Measurements from ENCODE around the gene SENP7.
"Not testable (repeated sequence)": the region's sequence is repeated elsewhere in the genome, so short reads cannot be mapped to it uniquely, and the experiment has no call there.

Gene SENP7

DNA sequence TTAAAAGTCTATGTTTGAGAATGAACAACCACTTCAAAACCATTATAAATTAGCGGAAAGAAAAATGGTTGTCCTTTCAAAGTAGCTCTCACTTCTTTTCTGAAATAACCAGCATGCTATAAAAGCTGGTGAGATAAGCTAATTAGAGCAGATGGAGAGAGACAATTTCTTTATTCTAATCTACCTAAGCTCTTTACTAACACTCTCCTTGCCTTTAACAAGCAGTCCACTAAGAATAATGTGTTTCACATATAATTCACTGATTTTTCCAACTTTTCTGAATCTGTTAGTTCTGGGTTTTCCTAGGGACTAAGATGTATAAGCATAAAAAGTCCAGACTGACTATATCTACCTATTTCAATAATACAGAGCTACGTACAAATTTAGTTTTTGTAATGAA, 192.5 kb downstream of the SENP7 start, which contains the start of gene IMPG2:
Gene IMPG2 (minus strand): TSS at position 101 of the 400 bp plus-strand sequence. CDS start 203 bp downstream, outside the sequence.
- DNase-seq: no peak

- no peak for DNase-seq
These were observed 193.5 kb downstream of the SENP7 start for GRCh38 chr3:101319531-101319930.

DNA sequence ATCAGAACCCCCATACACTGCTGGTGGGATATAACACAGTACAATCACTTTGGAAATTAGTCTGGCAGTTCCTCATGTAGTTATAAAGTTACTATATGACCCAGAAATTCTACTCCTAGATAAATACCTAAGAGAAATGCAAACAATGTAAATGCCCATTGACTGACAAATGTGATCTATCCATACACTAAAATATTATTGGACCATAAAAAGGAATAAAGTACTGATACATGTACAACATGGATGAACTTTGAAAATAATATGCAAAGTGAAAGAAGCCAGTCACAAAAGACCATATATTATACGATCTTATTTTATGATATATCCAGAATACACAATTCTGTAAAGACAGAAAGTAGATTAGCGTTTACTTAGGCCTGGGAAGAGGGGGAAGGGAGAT, 200.5 kb downstream of the SENP7 start:
- no peak for DNase-seq

DNA sequence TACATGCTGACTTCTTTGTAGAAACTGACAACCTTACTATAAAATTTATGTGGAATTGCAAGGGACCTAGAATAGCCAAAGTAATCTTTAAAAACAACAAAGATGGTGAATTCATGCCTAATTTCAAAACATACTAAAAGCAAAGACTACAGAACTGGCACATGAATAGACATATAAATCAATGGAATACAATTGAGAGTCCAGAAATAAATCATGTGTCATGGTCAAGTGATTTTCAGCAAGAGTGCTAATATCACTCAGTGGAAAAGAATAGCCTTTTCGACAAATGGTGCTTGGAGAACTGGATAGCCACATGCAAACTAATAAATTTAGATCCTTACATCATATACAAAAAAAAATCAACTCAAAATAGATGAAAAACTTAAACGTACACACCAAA, 201.3 kb downstream of the SENP7 start:
- DNase-seq: no peak

DNA sequence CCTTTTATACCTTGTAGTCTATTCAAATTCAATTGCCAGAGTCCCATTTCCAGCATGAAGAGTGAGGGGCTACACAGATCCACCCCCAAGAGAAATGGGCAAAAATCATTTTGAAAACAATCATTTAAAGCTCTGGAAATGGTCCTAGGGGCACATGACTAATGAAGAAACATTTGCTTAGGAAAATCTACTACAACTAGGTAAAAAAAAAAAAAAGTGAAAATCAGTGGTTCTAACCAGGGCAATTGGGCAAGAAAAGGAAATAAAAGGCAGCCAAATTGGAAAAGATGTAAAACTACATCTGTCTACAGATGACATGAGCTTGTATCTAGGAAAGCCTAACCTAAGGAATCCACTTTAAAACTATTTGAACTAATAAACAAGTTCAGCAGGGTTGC, 202.0 kb downstream of the SENP7 start:
- DNase-seq: no peak

- not testable (repeated sequence) for DNase-seq
These were observed 204.8 kb downstream of the SENP7 start for GRCh38 chr3:101308147-101308772.

GRCh38 chr3:101303836-101304235, 209.2 kb downstream of the SENP7 start:
- no peak for DNase-seq

- no peak for DNase-seq
These were observed 209.8 kb downstream of the SENP7 start for GRCh38 chr3:101303089-101303731.

DNA sequence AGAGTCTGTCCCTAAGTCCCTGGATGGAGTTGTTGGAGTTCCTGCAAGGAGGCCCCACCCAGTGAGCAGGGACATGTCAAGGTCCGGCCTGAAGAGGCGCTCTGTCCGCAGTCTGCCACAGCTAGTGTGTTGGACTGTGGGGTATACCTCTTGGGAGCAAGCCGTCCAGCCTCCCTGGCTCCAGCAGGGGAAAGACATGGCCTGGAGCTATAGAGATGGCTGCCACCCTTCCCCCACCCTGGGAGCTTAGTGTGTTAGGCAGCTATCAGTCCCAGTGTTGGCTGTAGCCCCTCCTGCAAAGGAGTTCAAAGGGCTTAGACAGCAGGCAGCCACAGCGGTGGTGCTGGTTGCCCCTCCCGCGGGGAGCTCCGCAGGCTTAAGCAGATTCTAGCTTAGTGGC, 212.9 kb downstream of the SENP7 start:
- no peak for DNase-seq

- no peak for DNase-seq
These were observed 221.0 kb downstream of the SENP7 start for GRCh38 chr3:101292027-101292426.

DNA sequence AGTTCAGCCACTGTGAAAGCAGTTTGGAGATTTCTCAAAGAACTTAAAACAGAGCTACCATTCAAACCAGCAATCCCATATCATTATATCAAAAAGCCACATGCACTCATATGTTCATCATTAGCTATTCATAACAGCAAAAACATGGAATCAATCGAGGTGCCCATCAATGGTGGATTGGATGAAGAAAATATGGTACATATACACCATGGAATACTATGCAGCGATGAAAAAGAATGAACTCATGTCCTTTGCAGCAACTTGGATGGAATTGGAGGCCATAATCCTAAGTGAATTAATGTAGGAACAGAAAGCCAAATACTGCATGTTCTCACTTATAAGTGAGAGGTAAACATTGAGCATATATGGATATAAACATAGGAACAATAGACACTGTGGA, 224.7 kb downstream of the SENP7 start:
- no peak for DNase-seq

- no peak for DNase-seq
These were observed 228.3 kb downstream of the SENP7 start for GRCh38 chr3:101284757-101285156.

DNA sequence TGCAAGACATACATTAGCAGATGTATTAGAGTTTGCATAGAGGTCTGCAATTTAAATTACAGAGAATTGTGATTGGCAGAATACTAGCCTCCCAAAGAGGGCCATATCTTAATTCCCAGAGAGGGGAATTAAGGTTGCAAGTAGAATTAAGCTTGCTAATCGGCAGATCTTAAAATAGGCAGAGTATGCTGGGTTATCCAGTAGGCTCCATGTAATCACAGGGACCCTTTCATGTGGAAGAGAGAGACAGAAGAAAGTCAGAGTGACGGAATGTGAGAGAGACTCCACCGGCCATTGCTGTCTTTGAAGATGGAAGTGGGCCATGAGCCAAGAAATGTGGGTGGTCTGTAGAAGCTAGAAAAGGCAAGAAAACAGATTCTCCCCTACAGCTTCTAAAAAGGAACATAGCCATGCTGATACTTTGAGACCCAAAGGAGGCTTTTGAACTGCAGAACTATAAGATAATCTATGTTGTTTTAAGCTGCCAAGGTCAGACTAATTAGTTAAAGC, 231.4 kb downstream of the SENP7 start:
- no peak for DNase-seq

DNA sequence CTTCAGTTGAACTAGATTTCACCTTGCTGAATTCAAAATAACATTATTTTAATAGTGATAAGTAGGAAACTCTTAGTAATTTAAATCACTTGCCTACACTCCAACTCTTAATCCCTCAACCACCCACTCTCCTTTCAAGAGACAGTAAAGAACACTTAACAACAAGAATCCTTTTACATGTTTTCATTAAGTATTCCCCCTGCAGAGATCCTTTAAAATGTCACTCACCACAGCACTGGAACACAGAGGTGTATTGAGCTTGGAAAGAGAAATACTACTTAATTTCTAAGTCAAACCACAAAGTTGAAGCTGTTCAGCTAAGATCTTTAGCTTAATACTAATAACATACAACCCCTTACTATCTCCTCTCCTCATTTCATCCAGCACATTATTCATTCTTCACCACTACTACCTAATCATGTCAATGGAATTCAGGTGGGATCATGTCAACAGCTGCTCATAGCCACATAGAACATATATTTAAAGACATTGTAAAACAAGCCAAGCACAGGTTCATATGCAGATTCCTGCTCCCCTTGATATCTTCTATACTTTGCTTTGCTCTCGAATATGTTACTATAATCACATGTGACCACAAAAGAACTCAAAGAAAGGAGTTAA, 233.1 kb downstream of the SENP7 start:
- no peak for DNase-seq

- no peak for DNase-seq
These were observed 233.8 kb downstream of the SENP7 start for GRCh38 chr3:101279162-101279561.

DNA sequence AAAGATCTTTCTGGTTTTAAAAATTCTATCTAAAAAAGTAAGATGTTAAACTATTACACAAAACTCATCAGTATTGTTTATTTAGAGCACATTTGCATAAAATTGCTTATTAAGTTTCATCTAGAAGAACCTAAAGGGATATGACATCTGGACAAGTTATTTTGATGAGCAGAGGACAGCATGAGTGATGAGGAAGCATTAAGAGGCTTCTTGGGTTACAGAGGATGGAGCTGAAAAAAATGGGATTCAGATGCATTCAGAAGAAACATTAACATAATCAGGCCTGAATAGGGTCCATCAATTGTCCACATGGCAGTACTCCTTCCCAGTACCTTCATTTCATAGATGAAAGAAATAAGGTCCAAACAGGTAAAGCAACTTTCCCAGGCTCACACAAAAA, 234.3 kb downstream of the SENP7 start:
- DNase-seq: no peak
